Endothelial cell of umbilical vein (primary cell): ENCODE results near the gene MFN2. TPM values are rescaled to one million over a fixed set of nuclear protein-coding genes. Genes with fewer than 3 reads are reported as not detected.

Source experiments
- BruUV-seq: library from RNA; stranded (reverse); fragments of 400-500 nt; replicated peaks from 2 replicates; lab custom pipeline; 2021; lab: Mats Ljungman, UMichigan
- CTCF ChIA-PET: fragments of 300-600, 350-600 bp; sonication (Branson Sonifier 250); formaldehyde crosslinking; loops from one replicate; lab custom pipeline; 2021; ENCODE audit warnings: antibody characterized with exemption, inconsistent platforms; lab: Charles Lee
- POLR2A ChIA-PET: fragments of 300-600, 350-600 bp; sonication (Branson Sonifier 250); formaldehyde crosslinking; loops from one replicate; lab custom pipeline; 2021; ENCODE audit warnings: antibody characterized with exemption, inconsistent platforms; lab: Charles Lee
- DNase-seq: peaks from one replicate; pipeline ENCODE4 v3.0.0-alpha.2; 2011; ENCODE audit warnings: low read depth, low spot score
- FAIRE-seq: peaks from 2 replicates; lab custom pipeline; 2011; peaks lifted over from hg19 to GRCh38; lab: Jason Lieb, UNC
- H2AFZ ChIP-seq: 2 replicates; pipeline ENCODE4 v1.6.0; 2012; ENCODE audit warnings: low read depth, low read length, control low read depth, inconsistent platforms
- H3K27ac ChIP-seq: 2 replicates; pipeline ENCODE4 v1.5.1; 2011; ENCODE audit warnings: low read depth, mild to moderate bottlenecking, control low read depth, low read length, moderate library complexity; ENCODE audit not compliant: insufficient read depth
- H3K27me3 ChIP-seq, 2 experiments: 2 replicates each; pipeline versions ENCODE4 v1.6.0 to v1.6.1; 2011; ENCODE audit warnings: low read length in 2 of 2, mixed read lengths in 1 of 2; ENCODE audit not compliant: control insufficient read depth in 2 of 2, insufficient read depth in 2 of 2
- H3K36me3 ChIP-seq, 2 experiments: 2 replicates in 1 of 2; 3 replicates in 1 of 2; pipeline ENCODE4 v1.5.1; 2011; ENCODE audit warnings: low read length in 2 of 2, mild to moderate bottlenecking in 1 of 2, moderate library complexity in 1 of 2; ENCODE audit not compliant: control insufficient read depth in 2 of 2, insufficient read depth in 2 of 2; ENCODE audit errors: extremely low read depth in 1 of 2
- H3K4me1 ChIP-seq: 3 replicates; pipeline ENCODE4 v1.5.1; 2011; ENCODE audit warnings: mild to moderate bottlenecking, low read length; ENCODE audit not compliant: control insufficient read depth, insufficient read depth; ENCODE audit errors: extremely low read depth
- H3K4me2 ChIP-seq: 2 replicates; pipeline ENCODE4 v1.6.1; 2011; ENCODE audit warnings: low read length, control low read depth, mixed read lengths; ENCODE audit not compliant: insufficient read depth
- H3K4me3 ChIP-seq, 3 experiments: fragments of 200-600 bp in 1 of 3; sonication (generic), shearing (Covaris generic) in 1 of 3; replicated peaks in 1 of 3; 2 replicates each; pipeline ENCODE4 v1.5.1; 2011 to 2016; ENCODE audit warnings: control low read depth in 3 of 3, low read length in 3 of 3, mild to moderate bottlenecking in 2 of 3, inconsistent platforms in 1 of 3, low read depth in 1 of 3, moderate library complexity in 1 of 3; ENCODE audit not compliant: insufficient read depth in 1 of 3
- H3K79me2 ChIP-seq: 2 replicates; pipeline ENCODE4 v1.6.0; 2012; ENCODE audit warnings: low read length, inconsistent platforms; ENCODE audit not compliant: control insufficient read depth, insufficient read depth
- H3K9ac ChIP-seq: replicated peaks from 2 replicates; pipeline ENCODE3; 2011; ENCODE audit warnings: low read length, control low read depth; ENCODE audit not compliant: insufficient read depth; ENCODE audit errors: extremely low read depth
- H3K9me1 ChIP-seq: replicated peaks from 3 replicates; pipeline ENCODE4 v1.6.0; 2011; ENCODE audit warnings: mild to moderate bottlenecking, low read length; ENCODE audit not compliant: control insufficient read depth, insufficient read depth; ENCODE audit errors: extremely low read depth
- H3K9me3 ChIP-seq: replicated peaks from 2 replicates; pipeline ENCODE4 v1.5.1; 2012; ENCODE audit warnings: low read length, inconsistent platforms; ENCODE audit not compliant: control insufficient read depth, insufficient read depth
- H4K20me1 ChIP-seq: replicated peaks from 2 replicates; pipeline ENCODE3; 2011; ENCODE audit warnings: mild to moderate bottlenecking, low read length; ENCODE audit not compliant: control insufficient read depth, insufficient read depth; ENCODE audit errors: extremely low read depth
- CTCF ChIP-seq, 2 donors: IDR thresholded peaks; 1 replicate in 1 of 2; 2 replicates in 1 of 2; pipeline ENCODE4 v1.5.1; 2011; ENCODE audit warnings: low read length in 2 of 2, mild to moderate bottlenecking in 2 of 2, moderate library complexity in 2 of 2, control low read depth in 1 of 2, inconsistent platforms in 1 of 2, low read depth in 1 of 2; ENCODE audit not compliant: insufficient read depth in 1 of 2; ENCODE audit errors: extremely low read depth in 1 of 2
- EZH2 ChIP-seq: IDR thresholded peaks from 2 replicates; pipeline ENCODE4 v1.6.1; 2012; ENCODE audit warnings: borderline replicate concordance, low read depth, mild to moderate bottlenecking, moderate library complexity, low read length, inconsistent platforms; ENCODE audit not compliant: severe bottlenecking
- FOS ChIP-seq: IDR thresholded peaks from 2 replicates; pipeline ENCODE4 v1.6.1; 2011; ENCODE audit warnings: mild to moderate bottlenecking, low read length, moderate library complexity, borderline replicate concordance; ENCODE audit not compliant: insufficient read depth
- GATA2 ChIP-seq: IDR thresholded peaks from 2 replicates; pipeline ENCODE4 v1.7.0; 2011; ENCODE audit warnings: low read depth, mild to moderate bottlenecking, moderate library complexity, mixed read lengths, low read length; ENCODE audit not compliant: insufficient read length, insufficient read depth
- JUN ChIP-seq: IDR thresholded peaks from 2 replicates; pipeline ENCODE4 v1.6.1; 2011; ENCODE audit warnings: borderline replicate concordance, low read depth; ENCODE audit not compliant: insufficient read length, insufficient read depth
- MAX ChIP-seq: IDR thresholded peaks from 2 replicates; pipeline ENCODE4 v1.6.1; 2011; ENCODE audit not compliant: insufficient read depth, insufficient read length
- MYC ChIP-seq: IDR thresholded peaks from one replicate; pipeline ENCODE4 v1.6.1; 2011; ENCODE audit warnings: mild to moderate bottlenecking, low read depth, low read length
- POLR2A ChIP-seq: IDR thresholded peaks from 2 replicates; pipeline ENCODE4 v1.6.1; 2012; ENCODE audit warnings: low read depth, mild to moderate bottlenecking, control low read depth, low read length
- POLR2AphosphoS5 ChIP-seq: IDR thresholded peaks from 2 replicates; pipeline ENCODE4 v1.6.1; 2012; ENCODE audit warnings: low read depth, mild to moderate bottlenecking, control low read depth, low read length, moderate library complexity; ENCODE audit not compliant: insufficient read depth
- dilution Hi-C: fragments of 300-500 bp; cut with MboI; formaldehyde crosslinking; loops from one replicate; pipeline ENCODE4 v1.15.0; 2019; ENCODE audit warnings: low sequenced_read_pairs; ENCODE audit not compliant: extremely low pct_ligation_motif_present
- intact Hi-C: fragments of 100-400 bp; cut with micrococcal nuclease; formaldehyde crosslinking; loops from one replicate; pipeline ENCODE4 v1.10.0; 2022
- polyA plus RNA-seq, 4 experiments: library from polyadenylated mRNA; depleted of rRNA in 3 of 4; stranded (reverse) in 3 of 4; unstranded in 1 of 4; fragments of >200 nt; gene quantifications; 2 replicates each; pipeline versions ENCODE4 v1.2.1 to v1.2.3, GENCODE V29; 2011 to 2012; ENCODE audit warnings: missing spikeins in 1 of 4
- total RNA-seq: library from RNA; stranded (reverse); gene quantifications from 2 replicates; pipeline ENCODE4 v1.2.3, GENCODE V29; 2021

The MFN2 gene
- total and polyA plus RNA-seq, 2 donors (not counting 3 experiments of a cell fraction or from before 2014, with no cell fraction given) = 51.4 to 82.4 TPM

- ChIA-PET POLR2A (interaction anchor here (1.3 kb wide), 1 partner anchor 48 kb away, joined by 3 read pairs; no protein-coding TSS in a partner anchor), CTCF (no interaction called here)
- dilution Hi-C loops = no loop called here
- BruUV-seq = no TSS peak
- H3K4me1 ChIP-seq = no peaks in the 10 kb centered on the region
- no peaks in the 10 kb centered on the region for H4K20me1 ChIP-seq
- no peaks in the 10 kb centered on the region for H3K9me1 ChIP-seq
- no peak overlapping the region for H3K4me2 ChIP-seq
- FAIRE-seq (no peak), DNase-seq (no peak)
- no peaks in the 10 kb centered on the region for H3K27me3 ChIP-seq
- H3K79me2 ChIP-seq = no peaks in the 10 kb centered on the region
- intact Hi-C loops = no loop called here
- no peak overlapping the region for H3K4me3 ChIP-seq
- no peak overlapping the region for H2AFZ ChIP-seq
- no peak overlapping the region for H3K27ac ChIP-seq
- no peaks in the 10 kb centered on the region for H3K9me3 ChIP-seq
- TF ChIP-seq EZH2 = no peak
- no peak for TF ChIP-seq JUN
- TF ChIP-seq CTCF (IDR thresholded peaks at IDR 0.05; ENCODE audit: extremely low read depth in 1 of 2, insufficient read depth in 1 of 2, low read depth in 1 of 2, low read length in 2 of 2) = no peak
- TF ChIP-seq POLR2AphosphoS5 = no peak
- no peak for TF ChIP-seq MYC
- TF ChIP-seq FOS = no peak
- no peak for TF ChIP-seq GATA2
- no peak for TF ChIP-seq MAX
- TF ChIP-seq POLR2A = no peak
- H3K9ac ChIP-seq = no peak overlapping the region
- H3K36me3 ChIP-seq = peaks cover 3 to 35% of the 10 kb centered on the region in 2 experiments
Measured at GRCh38 chr1:11957398-11957797, 22.8 kb upstream of the MFN2 start.
